ENCODE data around the gene LILRA6. TPM values are rescaled to one million over a fixed set of nuclear protein-coding genes. Genes with fewer than 3 reads are reported as not detected.

Gene LILRA6
- total RNA-seq, 1 experiment from 2014 or later: not detected

DNA sequence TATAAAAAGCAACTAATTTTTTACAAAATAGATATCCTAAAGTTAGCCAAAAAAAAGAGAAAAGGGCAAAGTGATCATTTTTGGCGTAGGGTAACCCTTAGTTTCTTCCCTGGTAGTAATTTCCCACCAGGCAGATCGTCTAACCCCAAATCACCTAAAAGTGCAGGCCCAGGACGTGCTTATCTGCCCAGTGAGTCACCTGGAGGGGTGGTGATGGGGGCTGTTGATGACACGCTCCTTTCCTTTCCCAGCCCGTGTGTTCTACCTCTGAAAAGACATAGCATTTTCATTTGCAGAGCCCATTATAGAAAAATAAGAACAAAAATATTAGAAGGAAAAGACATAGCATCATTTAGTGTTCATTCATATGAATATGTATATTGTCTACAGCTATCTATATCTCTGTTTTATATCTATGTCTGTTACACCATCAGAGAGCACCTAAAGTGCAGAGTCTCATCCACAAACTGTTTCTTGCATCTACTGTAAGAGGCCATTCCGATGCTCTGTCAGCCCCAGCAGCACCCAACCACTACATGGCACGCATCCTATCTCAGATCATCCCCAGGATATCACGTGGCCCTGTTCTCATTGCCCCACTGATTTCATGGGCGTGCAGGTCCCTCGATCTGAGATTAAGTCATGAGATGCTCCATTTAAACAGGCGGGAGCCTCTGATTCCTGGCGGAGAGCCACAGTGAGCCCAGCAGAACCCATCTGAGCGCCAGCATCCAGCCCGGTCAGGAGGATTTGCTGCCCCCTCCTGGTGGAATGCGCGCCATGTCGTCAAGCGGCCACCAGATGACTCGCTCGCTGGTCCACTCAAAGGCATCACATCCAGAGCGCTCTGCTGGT is 11.3 kb downstream of the LILRA6 start (continued):
- TF ChIP-seq, protein P1, sequence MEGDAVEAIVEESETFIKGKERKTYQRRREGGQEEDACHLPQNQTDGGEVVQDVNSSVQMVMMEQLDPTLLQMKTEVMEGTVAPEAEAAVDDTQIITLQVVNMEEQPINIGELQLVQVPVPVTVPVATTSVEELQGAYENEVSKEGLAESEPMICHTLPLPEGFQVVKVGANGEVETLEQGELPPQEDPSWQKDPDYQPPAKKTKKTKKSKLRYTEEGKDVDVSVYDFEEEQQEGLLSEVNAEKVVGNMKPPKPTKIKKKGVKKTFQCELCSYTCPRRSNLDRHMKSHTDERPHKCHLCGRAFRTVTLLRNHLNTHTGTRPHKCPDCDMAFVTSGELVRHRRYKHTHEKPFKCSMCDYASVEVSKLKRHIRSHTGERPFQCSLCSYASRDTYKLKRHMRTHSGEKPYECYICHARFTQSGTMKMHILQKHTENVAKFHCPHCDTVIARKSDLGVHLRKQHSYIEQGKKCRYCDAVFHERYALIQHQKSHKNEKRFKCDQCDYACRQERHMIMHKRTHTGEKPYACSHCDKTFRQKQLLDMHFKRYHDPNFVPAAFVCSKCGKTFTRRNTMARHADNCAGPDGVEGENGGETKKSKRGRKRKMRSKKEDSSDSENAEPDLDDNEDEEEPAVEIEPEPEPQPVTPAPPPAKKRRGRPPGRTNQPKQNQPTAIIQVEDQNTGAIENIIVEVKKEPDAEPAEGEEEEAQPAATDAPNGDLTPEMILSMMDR (IDR thresholded peaks at IDR 0.05 in 2 of 3, conservative IDR thresholded peaks at IDR 0.05 in 1 of 3; ENCODE audit: borderline replicate concordance in 1 of 3, insufficient read depth in 1 of 3, low read depth in 2 of 3, low read length in 2 of 3): peak; percentile 98 to 100 (median 100)

DNA sequence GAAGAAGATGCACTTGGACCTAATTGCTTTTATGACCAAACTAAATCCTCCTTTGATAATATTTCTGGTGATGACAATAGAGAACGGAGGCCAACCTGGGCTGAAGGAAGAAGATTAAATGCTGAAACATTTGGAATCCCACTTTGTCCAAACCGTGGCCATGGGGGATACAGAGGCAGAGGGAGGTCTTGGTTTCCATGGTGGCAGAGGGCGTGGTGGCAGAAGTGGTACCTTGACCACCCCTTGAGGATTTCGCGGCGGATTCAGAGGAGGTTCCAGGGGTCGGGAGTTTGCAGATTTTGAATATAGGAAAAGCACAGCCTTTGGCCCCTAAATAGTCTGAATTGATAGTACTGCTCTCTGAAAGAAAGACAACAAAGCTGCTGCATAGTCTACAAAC is 12.6 kb downstream of the LILRA6 start:
- DNase-seq (ENCODE audit: low read depth, low spot score): no peak
- H3K36me3 ChIP-seq (ENCODE audit: control insufficient read depth in 1 of 2, insufficient read depth in 2 of 2, low read length in 2 of 2): no peaks in the 10 kb centered on the region
- no peaks in the 10 kb centered on the region for H3K27me3 ChIP-seq (ENCODE audit: insufficient read depth, low read length)
- POLR2A ChIA-PET: no interaction called here
- CTCF ChIA-PET: interaction anchor here (1.6 kb wide), 1 partner anchor 41 kb away, joined by 3 read pairs; the partner anchor contains the start of gene MBOAT7
- H3K27ac ChIP-seq (ENCODE audit: low read depth, low read length): no peak overlapping the region
- H3K4me1 ChIP-seq (ENCODE audit: control insufficient read depth in 1 of 2, insufficient read depth in 2 of 2, low read length in 2 of 2): peaks cover 5 to 15% of the 10 kb centered on the region in 2 experiments; a peak in 3 of 4 replicates
- no peak overlapping the region for H2AFZ ChIP-seq (ENCODE audit: low read depth, low read length, poor library complexity, severe bottlenecking)
- H3K9me2 ChIP-seq (ENCODE audit: insufficient read depth): no peaks in the 10 kb centered on the region
- no peak overlapping the region for H3K9ac ChIP-seq (ENCODE audit: low read length)
- TF ChIP-seq EZH2 (IDR thresholded peaks at IDR 0.05) (no peak), EGR1 (IDR thresholded peaks at IDR 0.05; ENCODE audit: low read depth) (no peak), ZNF274 (IDR thresholded peaks at IDR 0.05; ENCODE audit: low read depth, low read length) (no peak), JUND (IDR thresholded peaks at IDR 0.05) (no peak), SIN3A (IDR thresholded peaks at IDR 0.05; ENCODE audit: low read depth) (no peak), SRF (IDR thresholded peaks at IDR 0.05; ENCODE audit: low read depth) (no peak)
- no peaks in the 10 kb centered on the region for H3K79me2 ChIP-seq (ENCODE audit: insufficient read depth, low read length)
- no peak overlapping the region for H3K4me3 ChIP-seq (replicated peaks in 1 of 2; ENCODE audit: low read depth in 1 of 2, low read length in 2 of 2)
- peaks cover 2 to 13% of the 10 kb centered on the region in 2 experiments; a peak in 3 of 4 replicates for H3K9me3 ChIP-seq (ENCODE audit: control insufficient read depth in 1 of 2, insufficient read depth in 1 of 2, low read depth in 1 of 2, low read length in 2 of 2)
- intact Hi-C loops (cut with micrococcal nuclease): loop anchor here (2.0 to 5.0 kb wide), 2 partner anchors 57 to 162 kb away; partner anchors contain the start of gene TMC4
- no peaks in the 10 kb centered on the region for H4K20me1 ChIP-seq (ENCODE audit: insufficient read depth)
- BruUV-seq (replicated peaks): no TSS peak
- no peak for ATAC-seq
- H3K4me2 ChIP-seq (ENCODE audit: low read length): no peak overlapping the region
- RAD21 ChIA-PET (ENCODE audit: low non-redundant PET in 1 of 2, low total read pairs in 2 of 2, uncharacterized antibody in 2 of 2, unreplicated experiment in 2 of 2): no interaction called here

All from HCT116 (cell line).